ENCODE results near the gene HOXD12.

The HOXD12 gene

DNA sequence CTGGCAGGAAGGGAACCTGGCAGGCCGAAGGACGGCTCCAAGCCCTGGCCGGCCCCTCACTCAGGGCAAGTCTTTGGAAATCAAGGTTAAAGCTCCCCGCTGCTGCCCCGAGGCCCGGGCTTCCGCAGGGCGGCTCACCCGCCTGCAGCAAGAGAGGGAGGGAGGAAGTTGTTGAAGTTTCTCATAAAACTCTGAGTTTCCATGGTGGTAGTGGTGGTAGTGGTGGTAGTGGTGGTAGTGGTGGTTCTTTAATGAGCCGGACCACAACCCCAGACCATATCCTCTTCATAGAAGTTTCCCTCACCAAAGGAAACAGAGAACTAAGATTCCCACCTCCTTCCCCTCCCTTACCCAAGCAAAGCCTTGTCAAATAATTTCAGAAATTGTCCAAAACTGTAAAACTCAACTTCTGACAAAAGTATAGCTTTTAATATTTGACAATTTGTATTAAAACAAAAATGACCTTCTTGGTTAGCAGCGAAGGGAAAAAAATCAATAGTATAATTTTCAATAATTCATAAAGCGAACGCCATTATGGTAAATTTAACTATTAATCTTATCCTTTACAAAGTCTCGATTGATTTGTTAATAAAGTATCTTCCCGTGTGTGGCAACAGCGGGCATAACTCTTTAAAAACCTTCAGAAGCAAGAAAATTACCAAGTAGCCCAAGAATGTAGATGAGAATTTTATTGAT lies 15.5 kb downstream of the HOXD12 start:
- no peak overlapping the region for H3K4me3 ChIP-seq
- H3K27ac ChIP-seq: no peak overlapping the region

DNA sequence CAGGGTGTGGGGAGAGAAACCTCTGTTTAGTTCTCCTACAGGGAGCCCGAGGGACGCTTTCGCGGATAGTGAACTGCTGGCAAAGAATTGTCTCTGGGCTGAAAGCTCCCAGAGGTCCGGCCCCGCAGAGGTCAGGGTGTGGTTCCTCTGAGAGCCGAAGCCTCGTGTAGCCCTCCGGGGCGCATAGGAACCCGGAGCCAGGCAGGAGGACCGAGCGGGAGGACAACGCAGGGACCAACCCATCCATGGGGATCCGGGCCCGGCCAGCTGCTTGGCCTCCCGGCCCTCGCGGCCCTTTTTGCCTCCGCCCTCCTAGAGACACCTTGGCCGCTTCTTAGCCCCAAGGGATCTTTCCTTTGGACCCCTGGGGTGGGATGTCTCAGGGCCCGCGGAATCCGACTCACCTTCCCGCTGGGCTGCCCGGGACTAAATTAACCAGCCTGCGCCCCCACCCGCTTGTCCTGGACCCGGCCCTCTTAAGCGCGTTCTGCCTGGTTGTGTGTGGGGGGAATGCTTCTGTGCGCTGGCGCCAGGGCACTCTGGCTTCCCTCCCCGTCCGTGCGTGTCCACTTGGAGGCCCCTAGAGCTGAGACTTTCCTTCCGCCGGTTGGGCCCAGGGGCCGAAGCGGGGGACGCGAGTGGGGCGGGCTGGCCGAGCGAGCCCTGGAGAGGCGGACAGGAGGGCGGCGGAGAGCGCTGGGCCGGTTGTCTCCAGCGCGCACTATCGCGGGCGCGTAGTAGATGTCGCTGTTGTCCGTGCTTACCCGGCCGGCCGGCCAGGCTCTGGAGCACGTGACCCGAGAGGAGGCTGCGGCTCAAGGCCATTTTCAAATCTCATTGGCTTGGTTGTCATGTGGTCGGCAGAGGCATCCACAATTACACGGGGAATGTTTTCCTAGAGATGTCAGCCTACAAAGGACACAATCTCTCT lies 16.6 kb downstream of the HOXD12 start, which contains the start of gene HOXD10:
TSS of gene HOXD10 (plus strand) at position 896 of the 931 bp plus-strand sequence. CDS start 56 bp downstream, outside the sequence.
- Histone ChIP-seq H3K27ac (peak within 1 kb of the TSS in 10 of 21 experiments; percentile 1 to 71 (median 34)), H3K4me3 (peak within 1 kb of the TSS; percentile 9 to 25 (median 15))

DNA sequence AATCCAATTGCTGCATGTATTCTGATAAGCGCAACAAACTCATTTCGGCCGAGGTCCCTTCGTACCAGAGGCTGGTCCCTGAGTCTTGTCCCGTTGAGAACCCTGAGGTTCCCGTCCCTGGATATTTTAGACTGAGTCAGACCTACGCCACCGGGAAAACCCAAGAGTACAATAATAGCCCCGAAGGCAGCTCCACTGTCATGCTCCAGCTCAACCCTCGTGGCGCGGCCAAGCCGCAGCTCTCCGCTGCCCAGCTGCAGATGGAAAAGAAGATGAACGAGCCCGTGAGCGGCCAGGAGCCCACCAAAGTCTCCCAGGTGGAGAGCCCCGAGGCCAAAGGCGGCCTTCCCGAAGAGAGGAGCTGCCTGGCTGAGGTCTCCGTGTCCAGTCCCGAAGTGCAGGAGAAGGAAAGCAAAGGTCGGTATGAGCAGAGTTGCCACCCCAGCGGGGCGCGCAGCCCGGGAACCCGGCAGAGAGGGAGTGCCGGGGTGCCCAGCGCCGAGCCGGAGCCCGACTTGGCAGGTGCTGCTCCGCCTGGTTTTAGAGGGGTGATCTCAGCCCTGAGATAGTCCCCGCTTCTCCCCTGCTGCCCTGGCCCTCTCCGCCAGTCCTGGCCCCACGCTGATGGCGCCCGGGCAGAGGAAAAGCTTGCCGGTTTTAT lies 17.7 kb downstream of the HOXD12 start:
- H3K27ac ChIP-seq: peak overlapping the region in 6 of 21 experiments; percentile 1 to 71 (median 54)
- peak overlapping the region; percentile 7 to 24 (median 15) for H3K4me3 ChIP-seq

DNA sequence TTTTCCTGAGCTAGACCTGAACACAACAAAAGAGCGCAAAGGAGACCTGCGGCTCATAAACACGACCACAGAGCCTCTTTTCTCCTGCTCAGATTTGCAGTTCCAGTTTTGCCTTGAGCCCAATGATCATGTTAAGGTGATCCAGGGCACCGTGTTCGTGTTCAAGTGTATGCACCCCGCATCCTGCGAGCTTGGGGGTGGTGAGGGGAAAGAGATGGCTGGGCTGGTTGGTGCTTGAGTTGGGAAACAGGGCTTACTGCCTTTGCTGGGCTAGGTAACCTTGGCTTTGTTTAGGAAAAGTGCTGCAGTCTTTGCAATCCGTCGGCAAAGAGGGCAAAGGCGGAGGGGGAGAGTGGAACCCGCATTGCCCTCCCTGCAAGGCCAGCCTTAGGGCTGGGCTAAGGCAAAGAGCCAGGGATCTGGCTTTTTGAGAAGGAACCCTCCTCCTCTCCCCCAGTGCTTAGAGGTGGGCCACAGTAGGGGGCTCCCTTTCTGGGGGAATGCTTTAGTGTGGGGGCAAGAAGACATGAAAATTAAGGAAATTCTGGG lies 18.3 kb downstream of the HOXD12 start:
- peak overlapping the region; percentile 7 to 24 (median 15) for H3K4me3 ChIP-seq

DNA sequence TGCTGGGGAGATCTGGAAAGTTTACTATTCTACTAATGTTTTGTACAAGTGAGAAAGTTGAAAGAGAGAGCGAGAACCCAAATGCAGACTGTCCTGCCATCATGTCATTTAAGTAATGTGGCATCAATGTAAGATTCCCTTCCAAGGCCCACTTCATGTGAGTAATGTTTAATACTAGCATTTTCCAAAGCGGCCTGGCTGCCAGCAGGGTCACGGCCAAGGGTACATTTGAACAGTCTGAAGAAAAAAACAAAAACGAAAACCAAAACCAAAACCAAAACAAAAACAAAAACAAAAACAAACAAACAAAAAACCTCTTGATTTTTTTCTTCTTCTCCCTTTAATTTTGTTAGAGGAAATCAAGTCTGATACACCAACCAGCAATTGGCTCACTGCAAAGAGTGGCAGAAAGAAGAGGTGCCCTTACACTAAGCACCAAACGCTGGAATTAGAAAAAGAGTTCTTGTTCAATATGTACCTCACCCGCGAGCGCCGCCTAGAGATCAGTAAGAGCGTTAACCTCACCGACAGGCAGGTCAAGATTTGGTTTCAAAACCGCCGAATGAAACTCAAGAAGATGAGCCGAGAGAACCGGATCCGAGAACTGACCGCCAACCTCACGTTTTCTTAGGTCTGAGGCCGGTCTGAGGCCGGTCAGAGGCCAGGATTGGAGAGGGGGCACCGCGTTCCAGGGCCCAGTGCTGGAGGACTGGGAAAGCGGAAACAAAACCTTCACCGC lies 19.2 kb downstream of the HOXD12 start:
- H3K4me3 ChIP-seq: peak overlapping the region in 2 of 7 experiments; percentile 15 to 24
- peak overlapping the region in 3 of 21 experiments; percentile 54 to 71 (median 55) for H3K27ac ChIP-seq

More for the DNA sequence above, 18.3 kb downstream of the HOXD12 start:
- peak overlapping the region in 6 of 21 experiments; percentile 1 to 71 (median 54) for H3K27ac ChIP-seq

DNA sequence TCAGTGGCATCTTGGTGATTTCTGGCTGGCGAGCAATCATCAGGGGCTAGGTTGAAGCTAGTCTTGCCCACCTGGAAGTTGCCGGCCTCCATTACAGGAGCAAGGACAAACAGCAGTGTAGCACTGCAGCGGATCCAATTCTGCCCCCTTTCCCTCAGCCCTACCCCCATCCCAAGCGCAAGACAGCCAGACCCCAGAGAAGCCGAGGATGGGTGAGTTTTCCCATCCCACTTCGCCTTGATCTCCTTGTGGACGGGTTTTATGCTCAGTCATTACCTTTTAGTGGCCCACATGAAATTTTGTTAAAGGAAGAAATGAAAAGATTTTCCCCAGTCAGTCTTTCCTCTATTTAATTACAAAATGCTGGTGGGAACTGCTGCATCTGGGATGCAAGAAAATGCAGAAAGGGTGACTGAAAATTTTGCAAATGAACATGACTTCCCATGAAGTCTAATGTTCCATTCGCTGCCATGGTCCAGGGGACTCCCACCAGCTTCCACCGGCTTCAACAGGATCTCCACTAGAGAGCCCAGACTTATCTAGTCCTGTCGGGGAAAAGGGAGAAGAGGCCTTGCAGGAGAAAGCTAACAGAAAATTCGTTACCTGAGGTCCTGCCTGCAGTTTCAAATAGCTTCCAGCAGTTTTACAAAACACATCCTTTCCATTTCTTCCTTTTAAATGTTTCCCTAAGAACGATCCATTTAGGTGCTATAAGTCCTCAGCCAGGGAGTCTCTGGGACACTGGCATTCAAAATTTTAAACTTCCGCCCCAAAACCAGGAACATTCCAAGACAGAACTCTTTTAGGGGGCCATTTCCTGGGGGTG lies 21.0 kb downstream of the HOXD12 start:
- peak overlapping the region in 9 of 21 experiments; percentile 3 to 91 (median 76) for H3K27ac ChIP-seq
- peak overlapping the region in 2 of 7 experiments; percentile 1 to 50 for H3K4me3 ChIP-seq

DNA sequence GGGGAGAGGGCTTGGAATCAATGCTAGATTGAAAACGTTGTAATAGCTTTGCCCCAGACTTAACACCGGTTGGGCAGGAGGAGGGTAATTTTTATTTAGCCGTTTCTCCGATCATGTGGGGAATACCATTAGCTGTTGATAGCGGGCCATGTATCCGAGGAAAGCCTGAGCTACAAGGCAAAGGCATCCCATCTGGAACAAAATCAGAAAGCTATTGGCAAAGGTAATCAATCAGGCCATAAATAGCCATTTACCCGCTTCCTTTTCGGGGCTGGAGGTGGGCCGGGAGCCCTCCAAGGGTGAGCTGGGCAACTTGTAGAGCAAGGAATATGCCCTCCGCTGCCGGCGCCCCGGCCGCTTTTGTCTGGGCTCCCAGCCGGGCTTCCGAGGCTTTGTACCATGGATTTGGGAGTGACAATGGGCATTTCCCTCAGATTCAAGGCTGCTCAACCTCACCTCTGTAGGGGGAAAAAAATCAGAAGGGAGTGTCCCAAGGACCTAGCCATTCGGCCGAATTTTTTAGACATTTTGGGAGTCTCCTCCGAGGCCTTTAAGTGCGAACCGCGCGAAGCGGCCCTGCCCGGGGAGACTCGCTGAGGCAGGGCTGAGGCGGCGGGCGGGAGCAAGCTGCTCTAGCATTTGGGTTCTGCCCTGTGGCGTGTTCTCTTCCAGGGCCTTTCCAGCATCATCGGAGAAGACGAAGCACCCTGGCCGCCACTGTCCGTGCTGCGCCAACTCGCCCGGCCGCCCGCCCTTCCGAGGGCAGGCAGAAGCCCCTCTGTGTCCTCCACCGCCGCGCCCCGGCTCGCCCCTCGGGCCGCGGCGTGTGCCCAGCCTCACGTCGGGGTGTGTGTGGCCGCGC lies 21.8 kb downstream of the HOXD12 start:
- H3K4me3 ChIP-seq: peak overlapping the region; percentile 26 to 62 (median 41)
- H3K27ac ChIP-seq: peak overlapping the region in 17 of 21 experiments; percentile 2 to 91 (median 75)

DNA sequence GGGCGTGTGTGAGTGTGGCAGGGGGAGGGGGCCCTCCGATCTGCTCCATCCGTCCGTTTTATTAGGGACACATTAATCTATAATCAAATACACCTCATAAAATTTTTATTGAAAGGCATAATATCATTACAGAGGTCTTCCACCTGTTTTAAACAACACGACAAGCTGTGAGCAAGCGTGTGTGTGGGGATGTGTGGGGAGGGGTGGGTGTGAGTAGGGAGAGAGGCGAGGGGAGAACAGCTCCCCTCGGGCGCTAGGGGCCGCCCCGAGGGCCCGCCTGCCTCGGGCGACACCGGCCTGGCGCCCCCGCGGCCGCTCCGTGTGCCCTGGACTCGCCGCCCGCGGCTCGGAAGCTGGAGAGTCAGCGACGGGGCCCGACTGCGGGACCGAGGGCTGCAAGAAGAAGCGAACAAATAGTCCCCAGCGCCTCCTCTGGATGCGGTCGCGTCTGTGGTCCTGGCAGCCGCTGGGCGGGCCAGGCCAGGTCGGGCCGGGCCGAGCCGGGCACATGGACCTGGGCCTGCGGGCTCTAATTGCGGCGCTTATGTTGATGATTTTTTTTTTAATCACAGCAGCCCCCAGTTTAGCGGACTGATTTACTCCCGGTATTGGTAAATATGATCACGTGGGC lies 22.6 kb downstream of the HOXD12 start:
- Histone ChIP-seq H3K27ac (peak overlapping the region in 18 of 21 experiments; percentile 19 to 91 (median 74)), H3K4me3 (peak overlapping the region; percentile 26 to 62 (median 41))

DNA sequence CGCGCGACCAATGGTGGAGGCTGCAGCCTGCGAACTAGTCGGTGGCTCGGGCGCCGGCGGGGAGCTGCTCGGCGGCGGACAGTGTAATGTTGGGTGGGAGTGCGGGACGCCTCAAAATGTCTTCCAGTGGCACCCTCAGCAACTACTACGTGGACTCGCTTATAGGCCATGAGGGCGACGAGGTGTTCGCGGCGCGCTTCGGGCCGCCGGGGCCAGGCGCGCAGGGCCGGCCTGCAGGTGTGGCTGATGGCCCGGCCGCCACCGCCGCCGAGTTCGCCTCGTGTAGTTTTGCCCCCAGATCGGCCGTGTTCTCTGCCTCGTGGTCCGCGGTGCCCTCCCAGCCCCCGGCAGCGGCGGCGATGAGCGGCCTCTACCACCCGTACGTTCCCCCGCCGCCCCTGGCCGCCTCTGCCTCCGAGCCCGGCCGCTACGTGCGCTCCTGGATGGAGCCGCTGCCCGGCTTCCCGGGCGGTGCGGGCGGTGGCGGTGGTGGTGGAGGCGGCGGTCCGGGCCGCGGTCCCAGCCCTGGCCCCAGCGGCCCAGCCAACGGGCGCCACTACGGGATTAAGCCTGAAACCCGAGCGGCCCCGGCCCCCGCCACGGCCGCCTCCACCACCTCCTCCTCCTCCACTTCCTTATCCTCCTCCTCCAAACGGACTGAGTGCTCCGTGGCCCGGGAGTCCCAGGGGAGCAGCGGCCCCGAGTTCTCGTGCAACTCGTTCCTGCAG lies 23.3 kb downstream of the HOXD12 start, which contains the start of gene HOXD9:
TSS of gene HOXD9 (plus strand) at position 37 of the 728 bp plus-strand sequence. CDS start at position 87, 50 bp downstream.
- peak within 1 kb of the TSS in 19 of 21 experiments; percentile 19 to 91 (median 75) for H3K27ac ChIP-seq
- peak within 1 kb of the TSS; percentile 26 to 62 (median 41) for H3K4me3 ChIP-seq

DNA sequence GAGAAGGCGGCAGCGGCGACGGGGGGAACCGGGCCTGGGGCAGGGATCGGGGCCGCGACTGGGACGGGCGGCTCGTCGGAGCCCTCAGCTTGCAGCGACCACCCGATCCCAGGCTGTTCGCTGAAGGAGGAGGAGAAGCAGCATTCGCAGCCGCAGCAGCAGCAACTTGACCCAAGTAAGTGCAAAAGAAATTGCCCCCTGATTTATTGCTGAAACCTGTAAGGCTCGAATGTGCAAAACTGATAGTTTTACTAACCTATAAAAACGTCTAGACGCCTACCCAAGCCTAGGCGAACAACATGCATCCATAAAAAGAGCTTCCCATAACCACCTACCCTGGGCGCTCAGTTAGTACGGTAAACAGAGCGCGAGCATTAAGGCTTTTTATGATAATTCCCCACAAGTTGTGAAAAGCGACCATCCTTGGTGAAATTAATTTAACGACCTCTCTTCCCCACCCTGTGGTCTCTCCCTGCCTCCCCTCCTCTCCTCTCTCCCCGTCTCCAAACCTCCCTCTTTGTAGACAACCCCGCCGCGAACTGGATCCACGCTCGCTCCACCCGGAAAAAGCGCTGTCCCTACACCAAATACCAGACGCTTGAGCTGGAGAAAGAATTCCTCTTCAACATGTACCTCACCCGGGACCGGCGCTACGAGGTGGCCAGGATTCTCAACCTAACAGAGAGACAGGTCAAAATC lies 24.0 kb downstream of the HOXD12 start:
- Histone ChIP-seq H3K4me3 (peak overlapping the region; percentile 26 to 62 (median 41)), H3K27ac (peak overlapping the region in 17 of 21 experiments; percentile 19 to 91 (median 76))

DNA sequence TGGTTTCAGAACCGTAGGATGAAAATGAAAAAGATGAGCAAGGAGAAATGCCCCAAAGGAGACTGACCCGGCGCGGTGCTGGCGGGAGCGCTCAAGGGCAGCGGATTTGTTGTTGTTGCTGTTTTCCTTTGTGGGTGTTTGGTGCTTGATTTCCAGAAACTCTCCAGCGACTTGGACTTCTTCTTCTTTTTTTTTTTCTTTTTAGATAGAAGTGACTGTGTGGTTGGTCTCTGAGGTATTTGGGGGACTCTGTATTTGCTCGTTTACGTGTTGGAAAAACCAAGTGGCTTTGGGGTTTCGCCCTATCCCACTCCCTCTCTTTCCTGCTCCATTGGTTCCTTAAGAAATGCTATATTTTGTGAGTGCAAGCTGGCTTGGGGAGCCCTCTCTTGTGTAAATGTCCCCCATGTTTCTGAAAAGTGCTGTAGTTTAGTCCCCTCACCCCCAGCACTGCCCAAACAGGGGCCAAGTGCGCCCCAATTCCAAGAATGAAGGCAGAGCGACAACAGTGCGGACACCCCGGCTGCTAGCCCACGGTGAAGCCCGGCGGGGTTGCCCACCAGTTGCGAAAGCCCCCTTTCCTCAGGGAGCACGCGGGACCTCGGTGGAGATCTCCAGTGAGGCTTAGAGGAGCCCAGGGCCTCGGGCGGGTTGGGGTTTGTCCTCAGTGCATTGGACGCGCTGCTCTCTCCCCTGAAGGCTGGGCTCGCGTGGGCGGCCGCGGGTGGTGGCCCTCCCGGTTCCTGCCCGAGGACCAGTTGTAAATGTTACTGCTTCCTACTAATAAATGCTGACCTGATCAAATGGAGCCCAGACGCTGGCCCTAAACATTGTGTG lies 24.7 kb downstream of the HOXD12 start:
- H3K27ac ChIP-seq: peak overlapping the region in 13 of 21 experiments; percentile 6 to 91 (median 63)

DNA sequence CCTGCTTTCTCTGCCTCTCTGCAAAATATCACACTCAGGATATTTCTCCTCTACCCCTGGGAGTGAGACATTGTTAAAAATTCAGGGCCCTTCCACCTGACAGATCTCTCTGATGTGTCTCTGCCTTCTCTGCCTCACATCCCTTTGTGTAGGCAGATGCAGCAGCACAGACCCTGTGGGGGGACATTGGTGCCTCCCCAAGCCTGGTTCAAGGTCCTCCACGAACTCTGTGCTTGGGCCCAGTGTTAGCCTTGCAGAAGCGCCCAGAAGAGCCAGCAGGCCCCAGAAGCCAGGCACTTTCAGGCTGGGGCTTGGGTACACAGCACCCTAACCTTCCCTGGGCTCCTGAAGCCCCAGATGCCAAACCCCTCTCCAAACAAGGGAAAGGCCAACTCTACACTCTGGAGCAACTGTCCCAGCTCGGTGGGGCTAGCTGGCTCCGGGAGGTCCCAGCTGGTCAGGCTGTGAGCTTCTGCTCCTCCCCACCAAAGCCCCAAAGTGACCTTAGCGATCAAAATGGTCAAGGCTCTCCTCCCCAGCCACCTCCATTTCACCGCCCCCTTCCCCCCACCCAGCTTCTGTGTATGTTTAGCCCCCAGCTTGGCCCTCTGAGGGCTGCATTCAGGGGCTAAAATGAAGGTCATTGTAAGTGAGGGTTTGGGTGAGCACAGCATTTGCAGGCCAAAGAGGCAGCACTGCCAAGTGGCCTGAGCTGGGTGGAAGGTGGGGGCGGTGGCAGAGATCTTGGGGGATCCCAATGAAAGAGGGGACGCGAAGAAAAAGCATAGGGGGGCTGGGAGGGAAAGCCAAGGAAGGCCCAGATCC lies 25.6 kb downstream of the HOXD12 start:
- H3K4me3 ChIP-seq: no peak overlapping the region
- H3K27ac ChIP-seq: peak overlapping the region in 10 of 21 experiments; percentile 6 to 91 (median 65)

More for the DNA sequence above, 24.7 kb downstream of the HOXD12 start:
- H3K4me3 ChIP-seq: peak overlapping the region in 5 of 7 experiments; percentile 32 to 62 (median 48)

DNA sequence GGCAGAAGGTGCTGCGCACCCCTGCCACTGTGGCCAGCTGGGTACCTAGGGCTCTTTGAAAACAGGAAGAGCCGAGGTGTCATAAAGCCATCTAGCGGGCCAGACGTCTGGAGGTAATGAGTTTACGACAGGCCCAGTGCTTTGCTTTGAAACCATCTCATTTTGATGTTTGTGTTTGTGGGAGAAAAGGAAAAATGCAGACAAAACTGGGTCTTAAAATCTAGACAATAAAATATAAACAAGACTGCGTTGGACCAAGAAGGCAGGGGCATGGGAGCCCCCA lies 26.1 kb downstream of the HOXD12 start:
- Histone ChIP-seq H3K4me3 (no peak overlapping the region), H3K27ac (peak overlapping the region in 6 of 21 experiments; percentile 6 to 91 (median 70))

All from skin epidermis (tissue), 12 donors.